ENCODE measurements around the gene ELAC2.

Gene ELAC2

DNA sequence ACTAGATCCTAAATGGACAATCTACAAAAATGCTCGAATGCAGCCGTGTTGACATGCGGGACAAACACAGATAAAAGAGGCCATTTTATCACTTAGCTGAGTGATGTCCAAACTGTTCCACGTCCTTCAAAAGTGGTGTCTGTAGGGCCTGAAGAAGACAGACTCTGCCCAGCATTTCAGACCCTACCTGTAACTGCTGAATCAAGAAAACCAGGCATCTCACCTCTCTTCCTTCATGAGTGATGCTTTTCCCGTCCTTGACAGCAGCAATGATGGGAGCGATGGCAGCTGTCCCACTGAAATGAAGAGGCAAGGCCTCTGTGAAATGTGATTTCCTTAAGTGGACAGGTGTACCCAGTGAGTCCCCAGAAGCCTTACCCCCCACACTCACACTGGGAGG, 12.3 kb downstream of the ELAC2 start:
- no peak overlapping the region for H3K4me3 ChIP-seq (ENCODE audit: low read length, poor library complexity, severe bottlenecking)
- no peaks in the 10 kb centered on the region for H3K27me3 ChIP-seq (ENCODE audit: insufficient read depth, low read length, poor library complexity, severe bottlenecking)
- peaks cover 5% of the 10 kb centered on the region for H4K20me1 ChIP-seq (ENCODE audit: insufficient read depth, low read length, poor library complexity, severe bottlenecking)
- H3K4me1 ChIP-seq (ENCODE audit: insufficient read depth, low read length, poor library complexity, severe bottlenecking) = no peaks in the 10 kb centered on the region
- H3K9me3 ChIP-seq (ENCODE audit: insufficient read depth, low read depth, low read length) = no peaks in the 10 kb centered on the region
- no peak overlapping the region for H3K4me2 ChIP-seq (ENCODE audit: low read depth, low read length, poor library complexity, severe bottlenecking)
- no peak overlapping the region for H3K9ac ChIP-seq (ENCODE audit: low read depth, low read length, poor library complexity, severe bottlenecking)
- TF ChIP-seq EZH2phosphoT487 (IDR thresholded peaks at IDR 0.05; ENCODE audit: borderline replicate concordance) = no peak
- TF ChIP-seq CTCF (conservative IDR thresholded peaks at IDR 0.05; ENCODE audit: low read length) = no peak
- H3K79me2 ChIP-seq (ENCODE audit: insufficient read depth, low read length) = no peaks in the 10 kb centered on the region
- H3F3A ChIP-seq (ENCODE audit: low read depth) = no peaks in the 10 kb centered on the region
- peaks cover 64% of the 10 kb centered on the region; the same call in 1 of the 2 replicates for H3K36me3 ChIP-seq (ENCODE audit: insufficient read depth, low read length)
- H2AFZ ChIP-seq (ENCODE audit: low read length) = no peak overlapping the region
- H3K9me2 ChIP-seq (replicated peaks; ENCODE audit: low read depth, low read length) = no peaks in the 10 kb centered on the region

- Histone ChIP-seq H3K27me3 (ENCODE audit: insufficient read depth, low read length, poor library complexity, severe bottlenecking) (no peaks in the 10 kb centered on the region), H3K79me2 (ENCODE audit: insufficient read depth, low read length) (no peaks in the 10 kb centered on the region), H3K9ac (ENCODE audit: low read depth, low read length, poor library complexity, severe bottlenecking) (no peak overlapping the region), H3K9me2 (replicated peaks; ENCODE audit: low read depth, low read length) (no peaks in the 10 kb centered on the region), H4K20me1 (ENCODE audit: insufficient read depth, low read length, poor library complexity, severe bottlenecking) (peaks cover 5% of the 10 kb centered on the region), H3K4me3 (ENCODE audit: low read length, poor library complexity, severe bottlenecking) (no peak overlapping the region), H3F3A (ENCODE audit: low read depth) (no peaks in the 10 kb centered on the region), H2AFZ (ENCODE audit: low read length) (no peak overlapping the region), H3K36me3 (ENCODE audit: insufficient read depth, low read length) (peaks cover 64% of the 10 kb centered on the region; the same call in 1 of the 2 replicates), H3K4me1 (ENCODE audit: insufficient read depth, low read length, poor library complexity, severe bottlenecking) (no peaks in the 10 kb centered on the region), H3K9me3 (ENCODE audit: insufficient read depth, low read depth, low read length) (no peaks in the 10 kb centered on the region), H3K4me2 (ENCODE audit: low read depth, low read length, poor library complexity, severe bottlenecking) (no peak overlapping the region)
- no peak for TF ChIP-seq CTCF (conservative IDR thresholded peaks at IDR 0.05; ENCODE audit: low read length)
- no peak for TF ChIP-seq EZH2phosphoT487 (IDR thresholded peaks at IDR 0.05; ENCODE audit: borderline replicate concordance)
Observed at GRCh38 chr17:13004336-13004735, 13.5 kb downstream of the ELAC2 start.

DNA sequence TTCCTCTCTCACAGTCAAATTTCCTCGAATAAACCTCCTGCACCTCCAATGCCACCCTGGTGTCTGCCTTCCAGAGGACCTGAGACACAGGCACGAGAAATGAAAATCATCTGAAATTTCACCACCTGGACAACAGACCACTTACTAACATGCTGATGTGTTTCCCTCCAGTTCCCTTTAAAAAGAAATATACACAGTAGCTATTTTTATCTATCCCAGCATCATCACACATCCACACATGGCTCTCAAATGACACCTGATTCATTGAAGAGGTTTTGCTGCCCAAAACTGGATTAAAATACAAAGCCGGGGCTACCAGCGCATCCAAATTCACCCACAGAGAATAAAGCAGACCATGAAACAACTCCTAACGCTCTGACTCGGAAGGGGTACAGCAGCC, 13.9 kb downstream of the ELAC2 start:
- Histone ChIP-seq H2AFZ (ENCODE audit: low read length) (no peak overlapping the region), H3K9ac (ENCODE audit: low read depth, low read length, poor library complexity, severe bottlenecking) (no peak overlapping the region), H3K36me3 (ENCODE audit: insufficient read depth, low read length) (peaks cover 65% of the 10 kb centered on the region; the same call in 1 of the 2 replicates), H3F3A (ENCODE audit: low read depth) (no peaks in the 10 kb centered on the region), H4K20me1 (ENCODE audit: insufficient read depth, low read length, poor library complexity, severe bottlenecking) (peaks cover 5% of the 10 kb centered on the region), H3K9me3 (ENCODE audit: insufficient read depth, low read depth, low read length) (no peaks in the 10 kb centered on the region), H3K4me2 (ENCODE audit: low read depth, low read length, poor library complexity, severe bottlenecking) (no peak overlapping the region), H3K4me3 (ENCODE audit: low read length, poor library complexity, severe bottlenecking) (no peak overlapping the region), H3K79me2 (ENCODE audit: insufficient read depth, low read length) (no peaks in the 10 kb centered on the region), H3K9me2 (replicated peaks; ENCODE audit: low read depth, low read length) (no peaks in the 10 kb centered on the region), H3K27me3 (ENCODE audit: insufficient read depth, low read length, poor library complexity, severe bottlenecking) (no peaks in the 10 kb centered on the region), H3K4me1 (ENCODE audit: insufficient read depth, low read length, poor library complexity, severe bottlenecking) (no peaks in the 10 kb centered on the region)
- TF ChIP-seq EZH2phosphoT487 (IDR thresholded peaks at IDR 0.05; ENCODE audit: borderline replicate concordance) (no peak), CTCF (conservative IDR thresholded peaks at IDR 0.05; ENCODE audit: low read length) (no peak)

Measured in Loucy (cell line).